Heart left ventricle (tissue), 16 donors: ENCODE data around the gene RFFL. TPM values are rescaled to one million over a fixed set of nuclear protein-coding genes. Genes with fewer than 3 reads are reported as not detected.
"Not testable (repeated sequence)": the region's sequence is repeated elsewhere in the genome, so short reads cannot be mapped to it uniquely, and the experiment has no call there.

Experiments used
- ATAC-seq, 4 donors: fragments of 200-7000 bp; cut with Tn5 transposase; one replicate each; pipeline ENCODE4 v1.9.1; 2020 to 2022; ENCODE audit warnings: moderate library complexity in 4 of 4, mild to moderate bottlenecking in 3 of 4, moderate number of reproducible peaks in 1 of 4
- DNase-seq, 5 donors: peaks; one replicate each; pipeline ENCODE4 v3.0.0-alpha.2; 2020
- H3K27ac ChIP-seq, 12 donors: fragments of 200-600 bp; sonication (generic) in 4 of 12; one replicate each; pipeline versions ENCODE4 v1.5.0 to v1.8.0; 2016 to 2022; ENCODE audit warnings: mild to moderate bottlenecking in 2 of 12
- H3K27me3 ChIP-seq, 9 donors: fragments of 200-600 bp; sonication (generic) in 2 of 9; one replicate each; pipeline versions ENCODE4 v1.5.1 to v1.8.0; 2016 to 2022; ENCODE audit warnings: mild to moderate bottlenecking in 3 of 9
- H3K36me3 ChIP-seq, 9 donors: fragments of 200-600 bp; sonication (generic) in 2 of 9; one replicate each; pipeline versions ENCODE4 v1.5.0 to v1.8.0; 2018 to 2022; ENCODE audit warnings: mild to moderate bottlenecking in 2 of 9
- H3K4me1 ChIP-seq, 12 donors: fragments of 200-600 bp; sonication (generic) in 4 of 12; one replicate each; pipeline versions ENCODE4 v1.5.0 to v1.8.0; 2016 to 2022; ENCODE audit warnings: mild to moderate bottlenecking in 3 of 12
- H3K4me3 ChIP-seq, 12 donors: fragments of 200-600 bp; sonication (generic) in 4 of 12; one replicate each; pipeline versions ENCODE4 v1.5.0 to v1.8.0; 2017 to 2022; ENCODE audit warnings: mild to moderate bottlenecking in 9 of 12, moderate library complexity in 4 of 12
- H3K9me3 ChIP-seq, 12 donors: fragments of 200-600 bp; sonication (generic) in 4 of 12; one replicate each; pipeline versions ENCODE4 v1.5.0 to v1.8.0; 2016 to 2022; ENCODE audit warnings: mild to moderate bottlenecking in 1 of 12
- CTCF ChIP-seq, 12 donors: fragments of 200-600 bp; sonication (generic) in 4 of 12; IDR thresholded peaks; one replicate each; pipeline versions ENCODE4 v1.5.0 to v1.8.0; 2018 to 2022; ENCODE audit warnings: antibody characterized with exemption in 12 of 12, mild to moderate bottlenecking in 5 of 12
- POLR2A ChIP-seq, 2 donors: fragments of 450-650 bp; IDR thresholded peaks; one replicate each; pipeline ENCODE4 v1.6.1; 2017; ENCODE audit warnings: antibody characterized with exemption in 2 of 2, mild to moderate bottlenecking in 2 of 2, moderate library complexity in 2 of 2
- WGBS, 4 donors: extraction: QIAGEN DNeasy Blood & Tissue Kit in 2 of 4; methylation state at CpG; one replicate each; pipeline versions ENCODE4 v1.1.5 to v1.1.7; 2013 to 2018; 5-methylcytosine and 5-hydroxymethylcytosine counted together
- intact Hi-C, 10 donors: fragments of 100-400 bp; cut with DNase I; formaldehyde crosslinking; loops; one replicate each; pipeline versions ENCODE4 v1.11.1 to v1.14.2; 2022
- polyA plus RNA-seq, 2 donors: library from polyadenylated mRNA; stranded (reverse); fragments of 200-250 nt; gene quantifications; one replicate each; pipeline ENCODE4 v1.2.3, GENCODE V29; 2013
- total RNA-seq, 9 donors: library from RNA; depleted of rRNA in 2 of 9; stranded (reverse); fragments of >200 nt in 2 of 9; fragmentation: NEBNext Ultra II Directional in 3 of 9; extraction: Animal tissue kit (Norgen Biotek cat#: 25700) in 3 of 9; gene quantifications; one replicate each; pipeline versions ENCODE4 v1.1.0 to v1.2.4, GENCODE V29; 2016 to 2023
- donor health status: ischemic (EF 13 %, LVEDD 7.1; RV severe dilation, severe dysfunction).
- donor health status: healthy with polysubstance abuse.
- donor health status: DM: no; HTN: yes; CAD: no.
- donor health status: DM: no; HTN: no; CAD: no.
- donor health status: ischemic (EF 25% LVEDD 6.9; RV normal size, moderate dysfunction).
- donor health status: ischemic (EF 25% LVEDD 5.7; RV mildly dilated, moderate dysfunction).
- donor health status: healthy.
- donor health status: DM: yes; HTN: yes; CAD: no.
- donor health status: ischemic (EF 35%, LVEDD 5.7; RV mildly dilated, moderate dysfunction).
- donor health status: nonischemic (EF 11% LVEDD 7.7; RV severe dilation, severe dysfunction).
- donor health status: DM: yes; HTN: yes; CAD: no.
- donor health status: PGD.
- donor health status: ischemic (EF 29% LVEDD 5.4; RV normal size, mild dysfunction).
- donor health status: nonischemic (EF 23%, LVEDD 6.1; RV moderate dilation, normal function).

The RFFL gene
- total and polyA plus RNA-seq, 11 donors: 2.6 to 21.6 (median 13.0) TPM

GRCh38 chr17:35030780-35031179, 32.7 kb downstream of the RFFL start:
- peaks cover 0 to 8% (median 6%) of the 10 kb centered on the region in 9 donors for H3K36me3 ChIP-seq
- DNase-seq: no peak
- no peaks in the 10 kb centered on the region for H3K9me3 ChIP-seq
- ATAC-seq: no peak
- H3K27ac ChIP-seq: no peak overlapping the region
- H3K4me1 ChIP-seq: peaks cover 0 to 18% (median 0%) of the 10 kb centered on the region in 12 donors
- H3K4me3 ChIP-seq: no peak overlapping the region
- no peak for TF ChIP-seq POLR2A (IDR thresholded peaks at IDR 0.05)
- TF ChIP-seq CTCF (IDR thresholded peaks at IDR 0.05): no peak
- intact Hi-C loops: no loop called here
- WGBS, 4 donors: 86 to 100% (median 94%) methylated on average over 1 of the region's 1 CpG
- H3K27me3 ChIP-seq: no peaks in the 10 kb centered on the region

- WGBS, 4 donors: 79 to 87% (median 85%) methylated on average over 3 of the region's 3 CpGs
- H3K36me3 ChIP-seq: peaks cover 0 to 29% (median 17%) of the 10 kb centered on the region in 9 donors
- ATAC-seq (no peak), DNase-seq (no peak)
- H3K9me3 ChIP-seq: no peaks in the 10 kb centered on the region
- TF ChIP-seq CTCF (IDR thresholded peaks at IDR 0.05): no peak
- no peak for TF ChIP-seq POLR2A (IDR thresholded peaks at IDR 0.05)
- H3K4me3 ChIP-seq: no peak overlapping the region
- intact Hi-C loops: loop anchor here in 1 of 10 donors (5.0 kb wide), 1 partner anchor 44 kb away; no protein-coding TSS in a partner anchor
- H3K27ac ChIP-seq: no peak overlapping the region
- peaks cover 0 to 18% (median 0%) of the 10 kb centered on the region in 12 donors for H3K4me1 ChIP-seq
- H3K27me3 ChIP-seq: no peaks in the 10 kb centered on the region
Observed at GRCh38 chr17:35028531-35029262, 34.8 kb downstream of the RFFL start.

- Histone ChIP-seq H3K36me3 (peaks cover 0 to 29% (median 17%) of the 10 kb centered on the region in 9 donors), H3K4me1 (peaks cover 0 to 24% (median 2%) of the 10 kb centered on the region in 12 donors)
- not testable (repeated sequence) for ATAC-seq, DNase-seq, H3K4me3 ChIP-seq, H3K27me3 ChIP-seq, H3K27ac ChIP-seq, H3K9me3 ChIP-seq
- 92 to 93% (median 92%) methylated on average over 4 of the region's 4 CpGs for WGBS, 4 donors
- intact Hi-C loops: loop anchor here in 1 of 10 donors (5.0 kb wide), 1 partner anchor 44 kb away; no protein-coding TSS in a partner anchor
Observed at GRCh38 chr17:35028097-35028496, 35.4 kb downstream of the RFFL start.

- Histone ChIP-seq H3K4me3 (no peak overlapping the region), H3K9me3 (no peaks in the 10 kb centered on the region), H3K36me3 (peaks cover 0 to 31% (median 17%) of the 10 kb centered on the region in 9 donors), H3K27ac (no peak overlapping the region), H3K27me3 (no peaks in the 10 kb centered on the region), H3K4me1 (peaks cover 0 to 38% (median 14%) of the 10 kb centered on the region in 12 donors)
- WGBS, 4 donors: 75 to 92% (median 81%) methylated on average over 1 of the region's 1 CpG
- ATAC-seq (no peak), DNase-seq (no peak)
- intact Hi-C loops: loop anchor here in 1 of 10 donors (5.0 kb wide), 1 partner anchor 47 kb away; no protein-coding TSS in a partner anchor
- no peak for TF ChIP-seq POLR2A (IDR thresholded peaks at IDR 0.05)
- TF ChIP-seq CTCF (IDR thresholded peaks at IDR 0.05): no peak
Observed at GRCh38 chr17:35025541-35025940, 38.0 kb downstream of the RFFL start.
